Activated T-helper 1 cell treated with anti-CD3 and anti-CD28 coated beads, Interleukin-12 subunit alpha, Interleukin-12 subunit beta, Interleukin-2, Interleukin-4 antibody, amounts not matched to agents 30 ng/mL and 10 ng/mL and 1 ng/mL, durations not matched to agents 14 hours and 24 hours and 36 hours (primary cell): ENCODE measurements around the gene MROH2A. TPM values are rescaled to one million over a fixed set of nuclear protein-coding genes. Genes with fewer than 3 reads are reported as not detected.

Source experiments
- DNase-seq: peaks from one replicate; pipeline ENCODE4 v3.0.0; 2021; ENCODE audit warnings: low spot score
- H3K27ac Mint-ChIP-seq: one replicate; pipeline ENCODE4 v1.8.0; 2021; ENCODE audit warnings: mild to moderate bottlenecking, mixed read lengths
- H3K27me3 Mint-ChIP-seq: one replicate; pipeline ENCODE4 v1.8.0; 2022; ENCODE audit warnings: mild to moderate bottlenecking, moderate library complexity, mixed read lengths; ENCODE audit not compliant: insufficient read depth
- H3K36me3 Mint-ChIP-seq: one replicate; pipeline ENCODE4 v1.8.0; 2021; ENCODE audit warnings: low read depth, mixed read lengths
- H3K4me1 Mint-ChIP-seq: one replicate; pipeline ENCODE4 v1.8.0; 2021; ENCODE audit warnings: low read depth, mixed read lengths
- H3K4me3 Mint-ChIP-seq: one replicate; pipeline ENCODE4 v1.8.0; 2021; ENCODE audit warnings: mild to moderate bottlenecking, moderate library complexity, mixed read lengths
- H3K9me3 Mint-ChIP-seq: one replicate; pipeline ENCODE4 v1.8.0; 2021; ENCODE audit warnings: mixed read lengths
- intact Hi-C: fragments of 100-400 bp; cut with micrococcal nuclease; formaldehyde crosslinking; loops from one replicate; pipeline ENCODE4 v1.15.1; 2024
- total RNA-seq: library from RNA; stranded (reverse); gene quantifications from 2 replicates; pipeline ENCODE4 v1.2.3, GENCODE V29; 2022

Gene MROH2A
- total RNA-seq, 1 donor from 2014 or later: not detected

DNA sequence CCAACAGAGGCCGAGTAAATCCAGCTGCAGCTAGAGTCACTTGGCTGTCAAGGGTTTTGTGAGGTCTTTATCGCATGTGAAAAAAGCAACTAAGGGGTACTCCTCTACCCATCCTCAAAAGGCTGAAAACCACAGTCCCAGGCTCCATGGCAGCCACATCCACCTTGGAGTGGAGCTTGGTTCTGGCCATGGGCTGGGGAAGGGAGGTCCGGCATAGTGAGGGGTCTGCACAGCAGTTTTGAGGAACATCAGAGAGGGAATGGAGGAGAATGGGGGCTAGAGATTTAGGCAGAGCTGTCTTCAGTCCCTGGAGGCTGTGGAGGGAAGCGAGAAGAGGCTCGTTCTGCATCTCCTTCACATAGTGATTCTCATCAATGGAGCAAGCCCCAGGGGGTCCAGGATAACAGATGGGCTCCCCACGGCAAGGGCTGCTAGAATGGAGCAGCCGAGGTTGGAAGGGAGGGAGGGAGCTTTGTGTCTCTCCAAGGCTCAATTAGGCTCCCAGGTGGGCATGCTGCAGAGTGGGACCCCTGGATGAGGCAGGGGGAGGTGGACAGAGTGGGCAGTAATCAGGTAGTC is 21.0 kb downstream of the MROH2A start:
- DNase-seq: no peak
- H3K4me1 Mint-ChIP-seq: no peaks in the 10 kb centered on the region
- H3K36me3 Mint-ChIP-seq: no peaks in the 10 kb centered on the region
- H3K4me3 Mint-ChIP-seq: no peak overlapping the region
- H3K27ac Mint-ChIP-seq: no peak overlapping the region
- no peaks in the 10 kb centered on the region for H3K9me3 Mint-ChIP-seq
- intact Hi-C loops: no loop called here
- H3K27me3 Mint-ChIP-seq: peaks cover 8% of the 10 kb centered on the region

GRCh38 chr2:233799716-233800115 is 21.6 kb downstream of the MROH2A start:
- Mint-ChIP-seq H3K36me3 (no peaks in the 10 kb centered on the region), H3K27ac (no peak overlapping the region), H3K4me3 (no peak overlapping the region), H3K9me3 (no peaks in the 10 kb centered on the region), H3K27me3 (peaks cover 8% of the 10 kb centered on the region), H3K4me1 (no peaks in the 10 kb centered on the region)
- intact Hi-C loops: no loop called here
- no peak for DNase-seq

GRCh38 chr2:233800208-233800607 is 22.1 kb downstream of the MROH2A start:
- no peaks in the 10 kb centered on the region for H3K9me3 Mint-ChIP-seq
- H3K4me1 Mint-ChIP-seq: no peaks in the 10 kb centered on the region
- intact Hi-C loops: no loop called here
- no peak overlapping the region for H3K4me3 Mint-ChIP-seq
- no peak overlapping the region for H3K27ac Mint-ChIP-seq
- H3K36me3 Mint-ChIP-seq: no peaks in the 10 kb centered on the region
- DNase-seq: no peak
- H3K27me3 Mint-ChIP-seq: peaks cover 8% of the 10 kb centered on the region

GRCh38 chr2:233801357-233802131 is 23.4 kb downstream of the MROH2A start:
- Mint-ChIP-seq H3K36me3 (no peaks in the 10 kb centered on the region), H3K4me3 (no peak overlapping the region), H3K27me3 (peaks cover 8% of the 10 kb centered on the region), H3K9me3 (no peaks in the 10 kb centered on the region), H3K4me1 (no peaks in the 10 kb centered on the region), H3K27ac (no peak overlapping the region)
- DNase-seq: no peak
- intact Hi-C loops: no loop called here

- Mint-ChIP-seq H3K27me3 (peaks cover 8% of the 10 kb centered on the region), H3K27ac (no peak overlapping the region), H3K4me3 (no peak overlapping the region), H3K9me3 (no peaks in the 10 kb centered on the region), H3K36me3 (no peaks in the 10 kb centered on the region), H3K4me1 (no peaks in the 10 kb centered on the region)
- no peak for DNase-seq
- intact Hi-C loops: no loop called here
Measured at GRCh38 chr2:233802132-233802815, 24.1 kb downstream of the MROH2A start.

- no peaks in the 10 kb centered on the region for H3K4me1 Mint-ChIP-seq
- no peaks in the 10 kb centered on the region for H3K9me3 Mint-ChIP-seq
- intact Hi-C loops: no loop called here
- H3K4me3 Mint-ChIP-seq: no peak overlapping the region
- peaks cover 8% of the 10 kb centered on the region for H3K27me3 Mint-ChIP-seq
- no peaks in the 10 kb centered on the region for H3K36me3 Mint-ChIP-seq
- DNase-seq: no peak
- H3K27ac Mint-ChIP-seq: no peak overlapping the region
Measured at GRCh38 chr2:233803292-233803911, 25.3 kb downstream of the MROH2A start.

- intact Hi-C loops: no loop called here
Measured at GRCh38 chr2:233803994-233804393, 25.9 kb downstream of the MROH2A start.

GRCh38 chr2:233807215-233807865 is 29.2 kb downstream of the MROH2A start:
- intact Hi-C loops: no loop called here
- H3K9me3 Mint-ChIP-seq: no peaks in the 10 kb centered on the region
- no peak for DNase-seq
- H3K27ac Mint-ChIP-seq: no peak overlapping the region
- peaks cover 4% of the 10 kb centered on the region for H3K27me3 Mint-ChIP-seq
- no peaks in the 10 kb centered on the region for H3K4me1 Mint-ChIP-seq
- no peak overlapping the region for H3K4me3 Mint-ChIP-seq
- no peaks in the 10 kb centered on the region for H3K36me3 Mint-ChIP-seq

More at GRCh38 chr2:233803994-233804393, 25.9 kb downstream of the MROH2A start:
- Mint-ChIP-seq H3K9me3 (no peaks in the 10 kb centered on the region), H3K36me3 (no peaks in the 10 kb centered on the region), H3K27me3 (peaks cover 8% of the 10 kb centered on the region), H3K4me1 (no peaks in the 10 kb centered on the region), H3K27ac (no peak overlapping the region), H3K4me3 (no peak overlapping the region)
- DNase-seq: no peak

- Mint-ChIP-seq H3K4me1 (no peaks in the 10 kb centered on the region), H3K4me3 (no peak overlapping the region), H3K9me3 (no peaks in the 10 kb centered on the region), H3K36me3 (no peaks in the 10 kb centered on the region), H3K27ac (no peak overlapping the region), H3K27me3 (no peaks in the 10 kb centered on the region)
- intact Hi-C loops: no loop called here
- DNase-seq: no peak
Measured at GRCh38 chr2:233807966-233808935, 30.1 kb downstream of the MROH2A start.

GRCh38 chr2:233810385-233810784 is 32.3 kb downstream of the MROH2A start:
- no peak for DNase-seq

DNA sequence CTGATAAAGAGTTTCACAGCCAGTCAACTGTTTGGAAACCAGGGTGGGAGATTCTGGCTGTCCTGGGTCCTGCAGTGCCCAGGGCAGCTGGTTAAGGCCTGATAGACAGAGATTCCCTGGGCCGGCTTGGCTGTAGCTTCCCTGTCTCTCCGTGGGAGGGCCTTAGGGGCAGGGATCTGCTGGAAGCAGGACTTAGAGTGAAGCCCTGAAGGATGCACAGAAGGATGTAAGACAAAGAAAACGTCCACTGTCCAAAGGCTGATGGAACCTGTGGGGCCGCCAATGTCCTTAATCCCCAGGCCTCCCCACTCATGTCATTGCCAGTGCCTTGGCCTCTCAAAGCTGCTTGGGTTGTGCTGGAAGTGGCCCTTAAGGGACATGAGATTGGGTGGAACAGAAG is 33.0 kb downstream of the MROH2A start:
- Mint-ChIP-seq H3K36me3 (no peaks in the 10 kb centered on the region), H3K27ac (no peak overlapping the region), H3K27me3 (peaks cover 10% of the 10 kb centered on the region), H3K9me3 (no peaks in the 10 kb centered on the region), H3K4me3 (no peak overlapping the region), H3K4me1 (no peaks in the 10 kb centered on the region)
- DNase-seq: no peak
- intact Hi-C loops: no loop called here

More at GRCh38 chr2:233810385-233810784, 32.3 kb downstream of the MROH2A start:
- Mint-ChIP-seq H3K4me1 (no peaks in the 10 kb centered on the region), H3K9me3 (no peaks in the 10 kb centered on the region), H3K27me3 (peaks cover 4% of the 10 kb centered on the region), H3K4me3 (no peak overlapping the region), H3K27ac (no peak overlapping the region), H3K36me3 (no peaks in the 10 kb centered on the region)
- intact Hi-C loops: no loop called here

DNA sequence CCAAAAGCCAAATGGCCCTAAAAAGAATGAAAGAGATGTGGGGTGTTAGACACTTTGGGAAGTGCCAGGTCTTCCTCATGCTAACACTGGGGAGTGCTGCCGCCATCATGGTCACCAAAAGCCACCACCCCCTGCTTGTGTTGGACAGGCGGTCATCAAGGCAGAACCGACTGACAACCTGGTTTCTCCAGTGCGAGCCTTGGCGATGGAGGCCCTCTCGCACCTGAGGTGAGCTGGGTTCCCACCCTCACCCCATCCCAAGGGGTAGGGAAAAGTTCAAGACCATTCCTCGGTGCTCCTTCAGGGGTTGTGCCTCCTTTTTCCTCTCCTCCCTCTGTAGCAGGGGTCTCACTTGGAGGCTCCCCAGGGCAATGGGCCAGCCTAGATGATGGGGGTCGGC is 33.6 kb downstream of the MROH2A start:
- intact Hi-C loops: no loop called here
- Mint-ChIP-seq H3K4me1 (no peaks in the 10 kb centered on the region), H3K9me3 (no peaks in the 10 kb centered on the region), H3K36me3 (no peaks in the 10 kb centered on the region), H3K27ac (no peak overlapping the region), H3K27me3 (peaks cover 10% of the 10 kb centered on the region), H3K4me3 (no peak overlapping the region)
- no peak for DNase-seq
